ACHN (cell line): ENCODE results near the gene TRAIP.
"Not testable (repeated sequence)": the region's sequence is repeated elsewhere in the genome, so short reads cannot be mapped to it uniquely, and the experiment has no call there.

ENCODE experiments used
- DNase-seq: peaks from one replicate; pipeline ENCODE4 v3.0.0-alpha.2; 2015
- in situ Hi-C: cut with HindIII; loops from 2 replicates; pipeline ENCODE4 v1.10.0; 2017; ENCODE audit warnings: low sequenced_read_pairs, low pct_ligation_motif_present, low pct_unique_long_range_greater_than_20kb

TRAIP gene

DNA sequence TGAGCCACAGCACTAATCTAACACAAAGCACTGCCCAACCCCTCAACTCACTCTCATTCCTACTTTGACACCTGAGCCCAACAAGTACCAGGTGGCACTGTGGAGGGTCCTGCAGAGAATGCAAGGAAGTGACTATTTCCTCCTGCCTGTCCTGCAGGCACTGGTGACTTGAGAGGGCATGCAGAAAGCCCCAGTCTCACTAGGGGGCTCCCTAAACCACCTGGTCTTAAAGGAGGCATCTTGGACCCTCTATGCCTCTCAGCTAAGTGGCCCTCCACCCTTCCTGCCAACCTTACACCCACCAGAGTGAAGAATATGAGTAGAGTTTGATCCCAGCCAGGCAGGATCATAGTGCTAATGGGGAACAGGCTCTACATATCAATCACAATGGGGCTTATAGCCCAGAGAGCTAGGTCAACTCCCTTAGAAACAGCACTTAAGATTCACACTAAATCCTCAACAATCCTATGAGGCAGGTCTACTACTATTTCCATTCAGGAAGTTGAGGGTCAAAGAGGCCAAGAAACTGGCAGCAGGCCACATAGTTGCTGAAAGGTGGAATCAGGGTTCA lies 15.2 kb downstream of the TRAIP start:
- in situ Hi-C loops, result no loop called here
- DNase-seq, result peak; percentile 35

- DNase-seq, result no peak
- in situ Hi-C loops, result no loop called here
Measured at GRCh38 chr3:49840388-49840787, 16.0 kb downstream of the TRAIP start.

GRCh38 chr3:49839193-49839809 lies 17.1 kb downstream of the TRAIP start:
- DNase-seq, result peak; percentile 63
- in situ Hi-C loops, result no loop called here

- in situ Hi-C loops, result no loop called here
- no peak for DNase-seq
Measured at GRCh38 chr3:49831341-49831740, 25.0 kb downstream of the TRAIP start.

- no peak for DNase-seq
- in situ Hi-C loops, result no loop called here
Measured at GRCh38 chr3:49826016-49826415, 30.3 kb downstream of the TRAIP start.

- DNase-seq, in situ Hi-C loops: not testable (repeated sequence)
Measured at GRCh38 chr3:49823131-49823530, 33.2 kb downstream of the TRAIP start.

GRCh38 chr3:49813497-49814174 lies 42.7 kb downstream of the TRAIP start, which contains the start of gene UBA7:
Gene UBA7, minus strand, starts transcription at chr3:49813953. Its CDS starts 166 bp downstream, at chr3:49813787.
- in situ Hi-C loops, result no loop called here
- DNase-seq, result peak; percentile 54

DNA sequence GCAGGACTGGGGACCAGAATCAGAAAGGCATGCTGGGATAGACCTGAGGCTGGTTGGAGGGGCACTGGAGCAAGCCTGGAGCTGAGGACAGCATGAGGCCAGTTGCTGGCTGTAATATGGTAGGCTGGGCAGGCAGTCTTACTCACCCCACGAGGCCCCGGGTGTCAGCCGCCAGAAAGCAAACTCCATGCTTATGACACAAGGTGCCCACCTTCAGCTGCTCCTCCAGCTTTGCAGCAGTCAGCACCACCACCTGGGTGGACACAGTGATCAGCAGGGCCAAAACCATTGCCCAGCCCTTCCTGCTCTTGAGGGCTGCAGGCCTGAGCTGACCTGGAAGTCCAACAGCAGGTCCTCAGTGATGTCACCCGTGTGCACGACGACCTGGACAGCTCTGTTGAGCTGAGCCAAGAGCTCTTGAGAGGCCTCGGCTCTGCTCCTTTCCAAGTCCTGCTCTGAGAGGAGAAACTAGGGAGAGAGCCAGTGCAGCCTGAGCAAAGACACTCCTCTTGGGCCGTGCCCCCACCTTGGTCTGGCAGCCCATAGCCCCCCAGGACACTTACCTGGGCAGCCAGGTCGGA lies 43.4 kb downstream of the TRAIP start:
- DNase-seq, result no peak
- in situ Hi-C loops, result no loop called here

DNA sequence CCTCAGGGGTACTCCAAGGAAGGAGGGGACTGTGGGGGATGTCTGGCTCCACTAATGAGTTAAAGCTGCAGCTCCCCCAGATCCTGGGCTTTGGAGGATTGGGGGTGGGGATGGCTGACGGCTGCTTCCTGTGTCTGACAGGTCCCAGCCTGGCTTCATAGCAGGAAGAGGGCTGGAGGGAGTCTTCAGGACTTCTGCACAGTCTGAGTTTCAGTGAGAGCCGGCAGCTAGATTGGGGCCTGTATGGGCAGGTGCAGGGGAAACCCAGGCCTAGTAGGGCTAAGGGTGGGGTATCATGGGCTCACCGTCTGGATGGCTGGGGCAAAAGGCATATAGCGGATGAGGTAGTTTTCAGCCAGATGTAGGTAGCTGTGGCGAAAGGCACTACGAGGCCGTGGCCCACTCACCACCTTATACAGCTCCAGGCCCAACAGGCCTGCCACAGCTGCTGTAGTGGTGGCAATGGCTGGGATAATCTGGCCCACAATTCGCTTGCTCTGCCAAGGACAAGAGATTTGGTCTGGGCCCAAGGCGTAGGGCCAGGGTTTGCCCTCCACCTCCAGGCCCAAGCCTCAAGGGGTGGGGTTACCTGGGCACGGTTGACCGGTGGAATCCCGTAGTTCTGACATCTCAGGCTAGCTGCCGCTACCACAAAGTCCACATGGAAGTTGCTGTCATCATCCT lies 48.8 kb downstream of the TRAIP start:
- in situ Hi-C loops, result no loop called here
- no peak for DNase-seq

DNA sequence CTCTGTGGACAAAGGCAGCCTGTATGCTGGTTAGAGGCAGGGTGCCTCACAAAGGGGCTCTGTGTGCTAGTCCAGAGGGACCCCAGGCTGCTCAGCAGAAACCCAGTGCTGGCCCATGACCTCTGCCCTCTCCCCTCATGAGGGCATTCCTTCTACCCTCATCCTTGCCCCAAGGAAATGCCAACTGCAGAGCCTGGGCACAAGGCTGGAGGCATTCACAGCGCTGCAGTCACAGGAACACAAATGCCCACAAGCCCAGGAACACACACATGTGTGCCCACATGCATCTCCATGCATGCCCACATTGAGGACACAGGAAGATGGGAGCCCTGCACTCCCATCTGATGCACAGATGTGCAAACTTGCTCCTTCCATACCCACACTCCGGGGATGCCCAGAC lies 49.5 kb downstream of the TRAIP start:
- DNase-seq, result no peak
- in situ Hi-C loops, result no loop called here

- DNase-seq, result no peak
- in situ Hi-C loops, result no loop called here
Measured at GRCh38 chr3:49805897-49806701, 50.3 kb downstream of the TRAIP start.

DNA sequence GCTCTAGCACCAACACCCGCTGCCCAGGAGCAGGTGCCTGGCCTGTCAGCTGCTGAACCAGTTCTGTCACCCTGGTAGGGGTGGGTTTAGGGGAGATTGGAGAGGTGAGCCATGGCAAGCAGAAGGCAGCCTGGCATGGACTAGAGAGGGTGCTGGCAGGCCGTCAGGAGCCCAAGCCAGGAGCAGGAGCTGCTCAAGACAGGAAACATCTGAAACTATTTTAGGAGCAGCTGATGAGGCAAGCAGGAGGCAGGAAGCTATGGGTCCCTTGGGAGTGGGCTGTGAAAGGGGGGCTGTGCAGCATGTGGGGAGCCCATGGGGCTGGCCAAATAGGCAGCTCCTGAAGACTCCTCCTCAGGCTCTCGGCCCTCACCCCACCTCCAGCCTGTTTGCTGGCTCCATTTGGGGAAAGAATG lies 51.0 kb downstream of the TRAIP start:
- in situ Hi-C loops, result no loop called here
- DNase-seq, result no peak

- no peak for DNase-seq
- in situ Hi-C loops, result no loop called here
Measured at GRCh38 chr3:49804141-49805041, 52.0 kb downstream of the TRAIP start.

DNA sequence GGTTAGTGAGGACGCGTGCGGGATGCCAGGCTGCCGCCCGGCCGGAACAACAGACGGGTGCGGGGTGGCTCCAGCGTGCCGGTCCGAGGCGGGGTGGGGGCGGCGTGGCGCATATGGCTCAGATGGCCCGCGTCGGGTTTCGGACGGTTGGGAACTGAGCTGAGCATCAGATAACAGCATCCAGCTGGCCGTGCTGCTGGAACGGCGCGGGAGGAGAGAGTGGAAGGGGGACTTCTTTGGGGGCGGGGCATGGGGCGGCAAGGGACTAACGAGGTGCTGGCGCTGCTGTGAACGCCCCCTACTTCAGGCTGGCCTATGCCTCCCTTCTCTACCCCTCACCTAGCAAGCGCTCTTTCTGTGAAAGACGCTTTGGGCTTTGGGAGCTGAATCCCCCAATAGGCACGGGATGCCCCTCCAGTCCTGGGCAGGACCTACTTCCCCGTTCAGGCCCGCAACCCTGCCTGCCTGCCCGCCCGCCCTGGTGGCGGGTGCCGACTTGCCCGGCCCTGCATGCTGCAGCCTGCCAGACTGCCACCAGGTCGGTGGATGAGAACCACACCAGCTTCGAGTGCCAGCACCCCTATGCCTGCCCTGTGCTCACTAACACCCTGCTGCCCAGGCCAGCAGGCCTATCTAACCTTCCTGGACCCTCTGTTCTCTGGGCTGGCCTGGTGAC lies 52.8 kb downstream of the TRAIP start:
- in situ Hi-C loops, result no loop called here
- no peak for DNase-seq

- peak; percentile 78 for DNase-seq
- in situ Hi-C loops, result no loop called here
Measured at GRCh38 chr3:49802719-49803464, 53.5 kb downstream of the TRAIP start, which contains the start of gene INKA1. Gene INKA1, plus strand, starts transcription at chr3:49803261. Its CDS starts 132 bp downstream, at chr3:49803393.

DNA sequence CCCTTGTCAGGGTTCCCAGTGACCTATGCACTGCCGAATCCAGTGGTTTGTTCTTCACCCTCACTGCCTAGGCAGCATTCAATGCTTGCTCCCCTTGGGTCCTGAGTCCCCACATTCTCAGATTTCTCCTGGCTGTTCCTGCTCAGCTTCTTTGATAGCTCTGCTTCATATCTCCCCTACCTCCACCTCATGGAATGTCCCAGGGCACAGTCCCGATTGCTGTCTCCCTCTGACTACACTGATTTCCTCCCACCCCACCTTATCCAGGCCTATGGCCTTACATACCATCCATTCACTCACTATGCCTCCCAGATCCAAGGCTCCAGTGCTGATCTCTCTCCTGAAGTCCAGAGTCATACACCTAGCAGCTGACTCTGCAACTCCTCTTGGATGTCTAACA lies 55.2 kb downstream of the TRAIP start:
- in situ Hi-C loops, result no loop called here

More for the DNA sequence above, 55.2 kb downstream of the TRAIP start:
- no peak for DNase-seq
